ENCODE data around the gene TLR7.

The TLR7 gene

GRCh38 chrX:12866451-12867377 lies at the start of gene TLR7:
Gene TLR7, plus strand, starts transcription at chrX:12867072. Its CDS starts 507 bp downstream, at chrX:12867579.
- DNase-seq: no peak

GRCh38 chrX:12817528-12817927 lies 49.3 kb upstream of the TLR7 start:
- DNase-seq: no peak

GRCh38 chrX:12819222-12819621 lies 47.6 kb upstream of the TLR7 start:
- DNase-seq: no peak

- DNase-seq: no peak
Observed at GRCh38 chrX:12820737-12821136, 46.1 kb upstream of the TLR7 start.

- DNase-seq: no peak
Observed at GRCh38 chrX:12824944-12825343, 41.9 kb upstream of the TLR7 start.

- DNase-seq: no peak
Observed at GRCh38 chrX:12825801-12826200, 41.1 kb upstream of the TLR7 start.

GRCh38 chrX:12843061-12843667 lies 23.7 kb upstream of the TLR7 start:
- DNase-seq: no peak

GRCh38 chrX:12843668-12844279 lies 23.1 kb upstream of the TLR7 start:
- peak; percentile 3 for DNase-seq

GRCh38 chrX:12844319-12844718 lies 22.6 kb upstream of the TLR7 start:
- no peak for DNase-seq

GRCh38 chrX:12865359-12865758 lies 1.5 kb upstream of the TLR7 start:
- DNase-seq: no peak

GRCh38 chrX:12867685-12868084 lies 813 bp downstream of the TLR7 start:
- DNase-seq: no peak

- no peak for DNase-seq
Observed at GRCh38 chrX:12868747-12869146, 1.9 kb downstream of the TLR7 start.

- no peak for DNase-seq
Observed at GRCh38 chrX:12871257-12871656, 4.4 kb downstream of the TLR7 start.

GRCh38 chrX:12872741-12873140 lies 5.9 kb downstream of the TLR7 start:
- no peak for DNase-seq

GRCh38 chrX:12874581-12874980 lies 7.7 kb downstream of the TLR7 start:
- no peak for DNase-seq

GRCh38 chrX:12877386-12877785 lies 10.5 kb downstream of the TLR7 start:
- no peak for DNase-seq

GRCh38 chrX:12878536-12878935 lies 11.7 kb downstream of the TLR7 start:
- DNase-seq: no peak

- no peak for DNase-seq
Observed at GRCh38 chrX:12881914-12882313, 15.0 kb downstream of the TLR7 start.

- no peak for DNase-seq
Observed at GRCh38 chrX:12885508-12885907, 18.6 kb downstream of the TLR7 start.

- DNase-seq: no peak
Observed at GRCh38 chrX:12886545-12886944, 19.7 kb downstream of the TLR7 start.

GRCh38 chrX:12887141-12887540 lies 20.3 kb downstream of the TLR7 start:
- no peak for DNase-seq

- DNase-seq: no peak
Observed at GRCh38 chrX:12887767-12888166, 20.9 kb downstream of the TLR7 start.

- DNase-seq: peak; percentile 4
Observed at GRCh38 chrX:12890467-12890866, 23.6 kb downstream of the TLR7 start.

GRCh38 chrX:12891171-12891570 lies 24.3 kb downstream of the TLR7 start:
- DNase-seq: no peak

All from activated CD4-positive, alpha-beta T cell treated with anti-CD3 and anti-CD28 coated beads, Interleukin-2, Interleukin-6, amounts not matched to agents 100 ng/mL and 50 ng/mL, durations not matched to agents 16 hours and 8 hours (primary cell).